ENCODE measurements around the gene SLC34A1.
"Not testable (repeated sequence)": the region's sequence is repeated elsewhere in the genome, so short reads cannot be mapped to it uniquely, and the experiment has no call there.

Gene SLC34A1

DNA sequence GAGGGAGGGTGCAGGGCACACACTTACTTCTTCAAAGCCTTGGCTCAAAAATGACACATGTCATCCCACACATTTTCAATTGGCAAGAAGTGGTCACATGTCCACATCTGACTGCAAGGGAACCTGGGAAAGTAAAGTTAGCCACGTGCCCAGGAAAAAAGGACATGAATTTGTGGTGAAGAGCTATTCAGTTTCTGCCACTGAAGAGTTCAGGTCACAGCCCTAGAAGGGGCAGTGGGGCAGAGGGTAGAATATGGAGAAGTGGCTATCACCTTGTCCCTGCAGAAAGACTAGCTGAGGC lies 28.4 kb upstream of the SLC34A1 start:
- no peak for FAIRE-seq

GRCh38 chr5:177356746-177357145 lies 27.5 kb upstream of the SLC34A1 start:
- FAIRE-seq, result no peak

- FAIRE-seq, result no peak
Observed at GRCh38 chr5:177357146-177357458, 27.1 kb upstream of the SLC34A1 start.

- no peak for FAIRE-seq
Observed at GRCh38 chr5:177357459-177358351, 26.5 kb upstream of the SLC34A1 start, which contains the start of gene RGS14. TSS of gene RGS14 (plus strand) at chr5:177357924. CDS start at chr5:177358025, 101 bp downstream.

DNA sequence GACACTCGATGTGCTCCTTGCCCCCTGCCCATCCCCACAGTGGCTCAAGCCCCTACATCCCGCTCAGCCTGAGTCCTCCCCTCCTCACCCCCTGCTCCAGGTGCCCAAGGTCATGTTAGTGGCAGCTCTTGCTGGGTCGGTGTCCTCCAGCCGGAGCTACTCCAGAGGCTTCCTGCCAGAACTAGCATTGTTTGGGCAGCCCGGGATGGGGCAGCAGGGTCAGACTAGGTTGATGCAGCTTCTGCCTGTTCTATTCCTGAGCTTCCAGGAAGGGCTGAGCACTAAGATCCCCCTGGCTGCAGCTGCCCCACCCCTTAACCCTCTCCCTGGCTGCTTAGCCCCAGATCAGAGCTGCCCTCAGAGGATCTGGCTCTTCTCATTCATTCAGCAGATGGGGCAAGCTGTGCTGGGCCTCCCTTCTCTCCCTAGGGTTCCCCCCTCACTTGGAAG lies 25.8 kb upstream of the SLC34A1 start:
- no peak for FAIRE-seq

- FAIRE-seq, result no peak
Observed at GRCh38 chr5:177359451-177359851, 24.8 kb upstream of the SLC34A1 start.

GRCh38 chr5:177359860-177360259 lies 24.4 kb upstream of the SLC34A1 start:
- FAIRE-seq, result no peak

- FAIRE-seq, result not testable (repeated sequence)
Observed at GRCh38 chr5:177360740-177361139, 23.5 kb upstream of the SLC34A1 start.

- no peak for FAIRE-seq
Observed at GRCh38 chr5:177361418-177362291, 22.6 kb upstream of the SLC34A1 start.

- FAIRE-seq, result no peak
Observed at GRCh38 chr5:177362292-177362609, 22.0 kb upstream of the SLC34A1 start.

- no peak for FAIRE-seq
Observed at GRCh38 chr5:177362610-177363507, 21.4 kb upstream of the SLC34A1 start.

DNA sequence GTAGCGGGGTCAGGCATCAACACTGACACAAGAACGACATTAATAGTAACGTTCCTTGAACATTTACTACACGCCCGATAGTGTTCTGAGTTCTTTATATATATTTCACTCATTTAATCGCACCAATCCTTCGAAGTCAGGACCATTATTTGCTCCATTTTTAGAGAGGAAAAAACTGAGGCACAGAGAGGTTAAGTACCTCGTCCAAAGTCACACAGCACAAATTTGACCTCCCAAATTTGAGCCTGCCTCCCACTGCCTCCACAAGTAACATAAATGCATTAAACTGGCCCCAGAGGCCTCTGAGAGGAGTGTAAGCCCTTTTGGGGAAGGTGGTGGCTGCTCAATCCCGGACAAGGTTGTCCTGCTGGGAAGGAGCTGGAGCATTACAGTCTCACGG lies 20.7 kb upstream of the SLC34A1 start:
- no peak for FAIRE-seq

GRCh38 chr5:177364159-177364962 lies 19.9 kb upstream of the SLC34A1 start:
- no peak for FAIRE-seq

DNA sequence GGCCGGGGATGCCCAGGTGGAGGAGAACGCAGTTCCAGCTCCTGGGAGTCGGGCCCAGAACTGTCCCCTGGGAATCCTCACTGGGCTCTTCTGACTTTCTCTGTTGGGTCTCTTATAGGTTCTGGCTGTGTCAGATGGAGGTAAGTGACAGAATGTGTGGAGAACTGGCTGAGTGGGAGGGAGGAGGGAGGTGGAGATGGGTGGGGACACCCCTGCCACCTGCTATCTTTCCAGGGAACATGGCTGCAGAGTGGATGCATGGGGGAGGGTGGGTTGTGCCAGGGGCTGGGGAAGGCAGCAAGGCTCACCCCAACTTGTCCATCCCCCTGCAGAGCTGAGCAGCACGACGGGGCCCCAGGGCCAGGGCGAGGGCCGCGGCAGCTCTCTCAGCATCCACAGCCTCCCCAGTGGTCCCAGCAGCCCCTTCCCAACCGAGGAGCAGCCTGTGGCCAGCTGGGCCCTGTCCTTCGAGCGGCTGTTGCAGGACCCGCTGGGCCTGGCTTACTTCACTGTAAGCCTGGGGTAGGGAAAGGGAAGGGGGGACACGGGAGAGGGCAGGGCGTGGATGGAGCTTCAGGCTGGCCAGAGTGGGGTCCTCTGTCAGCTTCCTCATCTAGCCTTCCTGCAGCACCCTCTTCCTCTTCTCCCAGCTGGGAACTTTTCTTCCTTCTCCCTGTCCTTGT lies 18.2 kb upstream of the SLC34A1 start:
- FAIRE-seq, result no peak

DNA sequence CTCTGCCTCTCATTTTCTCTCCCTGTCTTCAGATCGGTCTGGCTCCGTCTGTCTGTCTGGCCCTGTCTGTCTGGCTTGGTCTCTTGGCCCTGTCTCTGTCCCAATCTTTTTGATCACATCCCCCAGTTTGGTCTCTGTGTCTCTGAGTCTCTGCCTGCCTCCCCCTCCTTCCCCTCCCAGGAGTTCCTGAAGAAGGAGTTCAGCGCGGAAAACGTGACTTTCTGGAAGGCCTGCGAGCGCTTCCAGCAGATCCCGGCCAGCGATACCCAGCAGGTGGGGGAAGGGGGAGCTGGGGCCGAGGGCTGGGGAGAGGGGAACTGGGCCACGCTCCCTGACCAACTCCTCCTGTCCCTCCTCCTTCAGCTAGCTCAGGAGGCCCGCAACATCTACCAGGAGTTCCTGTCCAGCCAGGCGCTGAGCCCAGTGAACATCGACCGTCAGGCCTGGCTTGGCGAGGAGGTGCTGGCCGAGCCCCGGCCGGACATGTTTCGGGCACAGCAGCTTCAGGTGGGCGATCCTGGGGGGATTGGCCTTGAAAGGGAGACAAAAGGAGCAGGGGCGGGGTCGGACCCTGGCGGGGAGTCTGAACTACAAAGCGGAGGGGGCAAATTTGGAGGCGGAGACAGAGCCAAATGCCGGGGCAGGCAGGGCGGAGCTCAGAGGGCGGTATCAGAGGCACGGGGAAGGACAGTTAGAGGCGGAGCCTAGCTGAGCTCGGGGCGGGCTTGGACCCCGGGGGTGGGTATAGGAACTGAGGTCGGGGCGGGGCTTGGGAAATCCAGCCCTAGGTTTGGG lies 17.5 kb upstream of the SLC34A1 start:
- no peak for FAIRE-seq

DNA sequence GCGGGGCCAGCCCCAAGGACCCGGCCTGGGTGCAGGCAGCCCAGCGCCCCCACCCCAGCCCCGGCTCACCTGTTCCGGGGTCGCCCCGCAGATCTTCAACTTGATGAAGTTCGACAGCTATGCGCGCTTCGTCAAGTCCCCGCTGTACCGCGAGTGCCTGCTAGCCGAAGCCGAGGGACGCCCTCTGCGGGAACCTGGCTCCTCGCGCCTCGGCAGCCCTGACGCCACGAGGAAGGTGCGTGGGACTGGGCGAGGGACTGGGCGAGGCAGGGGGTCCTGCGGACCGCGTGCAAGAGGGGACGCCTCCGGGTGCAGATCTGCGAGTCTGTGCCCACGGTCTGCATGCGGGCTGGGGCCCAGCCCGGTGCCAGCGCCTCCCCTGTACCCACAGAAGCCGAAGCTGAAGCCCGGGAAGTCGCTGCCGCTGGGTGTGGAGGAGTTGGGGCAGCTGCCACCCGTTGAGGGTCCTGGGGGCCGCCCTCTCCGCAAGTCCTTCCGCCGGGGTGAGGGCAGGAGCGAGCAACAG lies 16.8 kb upstream of the SLC34A1 start:
- FAIRE-seq, result no peak

DNA sequence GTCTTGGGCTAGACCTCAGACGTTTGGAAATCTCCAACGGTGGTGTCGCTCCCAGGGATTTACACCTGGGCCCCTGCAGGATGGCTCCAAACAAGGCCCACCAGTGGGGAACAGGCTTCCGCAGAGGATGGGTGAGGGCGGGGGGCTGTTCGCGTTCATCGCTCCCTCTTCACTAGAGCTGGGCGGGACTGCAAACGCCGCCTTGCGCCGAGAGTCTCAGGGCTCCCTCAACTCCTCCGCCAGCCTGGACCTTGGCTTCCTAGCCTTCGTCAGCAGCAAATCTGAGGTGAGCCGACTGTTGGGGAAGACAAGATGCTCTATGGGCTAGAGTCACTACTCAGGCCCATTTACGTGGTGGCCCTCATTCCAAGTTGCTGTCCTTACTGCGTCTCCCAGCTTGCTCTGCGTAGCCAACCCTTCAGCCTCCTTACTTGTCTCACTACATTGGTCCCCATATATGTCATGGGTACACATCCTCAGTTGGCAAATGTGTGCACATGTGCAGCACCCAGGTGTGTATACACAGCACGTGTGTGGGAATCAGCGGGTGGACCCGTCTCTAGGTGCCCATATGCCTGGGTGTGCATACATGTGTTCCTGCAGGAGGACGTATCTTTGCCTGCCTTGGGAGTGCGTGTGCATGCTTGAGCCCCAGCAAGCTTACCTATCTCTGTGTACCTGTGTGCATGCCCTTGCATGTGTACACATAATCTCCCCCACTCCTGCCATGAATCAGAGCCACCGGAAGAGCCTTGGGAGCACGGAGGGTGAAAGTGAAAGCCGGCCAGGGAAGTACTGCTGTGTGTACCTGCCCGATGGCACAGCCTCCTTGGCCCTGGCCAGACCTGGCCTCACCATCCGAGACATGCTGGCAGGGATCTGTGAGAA lies 16.0 kb upstream of the SLC34A1 start:
- no peak for FAIRE-seq

GRCh38 chr5:177368869-177369644 lies 15.2 kb upstream of the SLC34A1 start:
- FAIRE-seq, result no peak
